Mesothelial cell of epicardium (in vitro differentiated cells): Measurements from ENCODE around the gene HES7. TPM values are rescaled to one million over a fixed set of nuclear protein-coding genes. Genes with fewer than 3 reads are reported as not detected.
A peak's percentile ranks its signal among the peaks of the same experiment; 100 is the strongest.

ENCODE experiments used
- DNase-seq, 2 experiments: peaks; one replicate each; pipeline ENCODE4 v3.0.0; 2021; ENCODE audit warnings: low spot score in 2 of 2; ENCODE audit not compliant: unreplicated experiment in 2 of 2
- H3K27ac Mint-ChIP-seq: 2 replicates; pipeline ENCODE4 v1.8.0; 2021; ENCODE audit warnings: mixed read lengths
- H3K27me3 Mint-ChIP-seq: 2 replicates; pipeline ENCODE4 v1.8.0; 2021; ENCODE audit warnings: low read depth, mixed read lengths
- H3K36me3 Mint-ChIP-seq: 2 replicates; pipeline ENCODE4 v1.8.0; 2021; ENCODE audit warnings: mixed read lengths
- H3K4me1 Mint-ChIP-seq: 2 replicates; pipeline ENCODE4 v1.8.0; 2021; ENCODE audit warnings: mixed read lengths
- H3K4me3 Mint-ChIP-seq: 2 replicates; pipeline ENCODE4 v1.8.0; 2021; ENCODE audit warnings: mild to moderate bottlenecking, moderate library complexity, mixed read lengths
- H3K9me3 Mint-ChIP-seq: 2 replicates; pipeline ENCODE4 v1.8.0; 2021; ENCODE audit warnings: mixed read lengths
- total RNA-seq: library from RNA; stranded (reverse); gene quantifications from 3 replicates; pipeline ENCODE4 v1.2.1, GENCODE V29; 2021
- TF ChIP-seq, protein P1 (sequence below): fragments of 200-600 bp; sonication (generic); IDR thresholded peaks from one replicate; pipeline ENCODE4 v1.5.0; 2021; ENCODE audit warnings: antibody characterized with exemption; ENCODE audit not compliant: unreplicated experiment

HES7 gene
- total RNA-seq, 1 donor from 2014 or later: 0.45 TPM

DNA sequence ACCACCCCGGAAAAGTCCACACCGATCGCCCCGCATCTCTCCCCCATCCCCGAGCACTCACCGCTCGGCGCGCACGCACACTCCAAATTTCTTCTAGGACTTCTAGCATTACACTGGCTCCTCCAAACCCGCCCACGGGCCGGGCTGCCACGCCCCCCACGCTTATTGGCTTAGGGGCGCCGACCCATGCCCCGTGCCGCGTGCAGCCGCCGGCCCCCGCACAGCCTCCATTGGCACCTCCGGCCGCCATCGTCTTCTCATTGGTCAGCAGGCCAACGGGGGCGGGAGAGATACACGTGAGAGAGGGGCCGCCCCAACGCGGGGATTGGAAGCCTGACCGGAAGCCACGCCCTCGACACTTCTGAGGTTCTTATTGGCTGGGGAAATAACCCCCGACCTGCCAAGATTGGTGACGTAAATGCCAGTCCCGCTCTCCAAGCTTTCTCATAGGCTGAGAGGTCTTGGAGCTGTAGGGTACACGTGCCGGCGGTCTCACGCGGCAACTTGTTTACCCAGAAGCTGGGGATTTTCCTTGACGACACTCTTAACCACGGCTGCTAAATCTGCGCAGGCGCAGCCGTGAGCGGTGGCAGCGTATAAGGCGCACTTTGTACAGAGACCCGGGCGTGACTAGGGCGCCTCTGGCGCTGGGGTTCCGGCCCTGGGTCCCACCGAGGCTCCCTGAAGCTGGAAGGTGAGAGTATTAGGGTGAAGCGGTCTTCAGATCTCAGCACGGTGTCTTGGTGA is 32.5 kb upstream of the HES7 start:
- Mint-ChIP-seq H3K36me3 (no peaks in the 10 kb centered on the region), H3K4me3 (no peak overlapping the region), H3K27ac (no peak overlapping the region), H3K4me1 (peaks cover 35% of the 10 kb centered on the region), H3K27me3 (no peaks in the 10 kb centered on the region), H3K9me3 (no peaks in the 10 kb centered on the region)
- peak; percentile 98 to 99 for DNase-seq
- TF ChIP-seq, protein P1, sequence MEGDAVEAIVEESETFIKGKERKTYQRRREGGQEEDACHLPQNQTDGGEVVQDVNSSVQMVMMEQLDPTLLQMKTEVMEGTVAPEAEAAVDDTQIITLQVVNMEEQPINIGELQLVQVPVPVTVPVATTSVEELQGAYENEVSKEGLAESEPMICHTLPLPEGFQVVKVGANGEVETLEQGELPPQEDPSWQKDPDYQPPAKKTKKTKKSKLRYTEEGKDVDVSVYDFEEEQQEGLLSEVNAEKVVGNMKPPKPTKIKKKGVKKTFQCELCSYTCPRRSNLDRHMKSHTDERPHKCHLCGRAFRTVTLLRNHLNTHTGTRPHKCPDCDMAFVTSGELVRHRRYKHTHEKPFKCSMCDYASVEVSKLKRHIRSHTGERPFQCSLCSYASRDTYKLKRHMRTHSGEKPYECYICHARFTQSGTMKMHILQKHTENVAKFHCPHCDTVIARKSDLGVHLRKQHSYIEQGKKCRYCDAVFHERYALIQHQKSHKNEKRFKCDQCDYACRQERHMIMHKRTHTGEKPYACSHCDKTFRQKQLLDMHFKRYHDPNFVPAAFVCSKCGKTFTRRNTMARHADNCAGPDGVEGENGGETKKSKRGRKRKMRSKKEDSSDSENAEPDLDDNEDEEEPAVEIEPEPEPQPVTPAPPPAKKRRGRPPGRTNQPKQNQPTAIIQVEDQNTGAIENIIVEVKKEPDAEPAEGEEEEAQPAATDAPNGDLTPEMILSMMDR: no peak

- TF ChIP-seq, protein P1: no peak
Observed at GRCh38 chr17:8155996-8156245, 32.0 kb upstream of the HES7 start.

GRCh38 chr17:8155231-8155995 is 31.5 kb upstream of the HES7 start:
- TF ChIP-seq, protein P1: no peak
- DNase-seq: no peak
- H3K9me3 Mint-ChIP-seq: no peaks in the 10 kb centered on the region
- H3K4me1 Mint-ChIP-seq: peaks cover 26% of the 10 kb centered on the region
- H3K36me3 Mint-ChIP-seq: no peaks in the 10 kb centered on the region
- no peaks in the 10 kb centered on the region for H3K27me3 Mint-ChIP-seq
- H3K4me3 Mint-ChIP-seq: no peak overlapping the region
- H3K27ac Mint-ChIP-seq: no peak overlapping the region

More at GRCh38 chr17:8155996-8156245, 32.0 kb upstream of the HES7 start:
- Mint-ChIP-seq H3K4me1 (peaks cover 31% of the 10 kb centered on the region), H3K36me3 (no peaks in the 10 kb centered on the region), H3K4me3 (no peak overlapping the region), H3K9me3 (no peaks in the 10 kb centered on the region), H3K27ac (no peak overlapping the region), H3K27me3 (no peaks in the 10 kb centered on the region)
- DNase-seq: no peak

- Mint-ChIP-seq H3K9me3 (no peaks in the 10 kb centered on the region), H3K4me1 (peaks cover 25% of the 10 kb centered on the region), H3K36me3 (no peaks in the 10 kb centered on the region), H3K27ac (no peak overlapping the region), H3K27me3 (no peaks in the 10 kb centered on the region), H3K4me3 (no peak overlapping the region)
- TF ChIP-seq, protein P1: no peak
- no peak for DNase-seq
Observed at GRCh38 chr17:8154608-8155155, 30.8 kb upstream of the HES7 start.

DNA sequence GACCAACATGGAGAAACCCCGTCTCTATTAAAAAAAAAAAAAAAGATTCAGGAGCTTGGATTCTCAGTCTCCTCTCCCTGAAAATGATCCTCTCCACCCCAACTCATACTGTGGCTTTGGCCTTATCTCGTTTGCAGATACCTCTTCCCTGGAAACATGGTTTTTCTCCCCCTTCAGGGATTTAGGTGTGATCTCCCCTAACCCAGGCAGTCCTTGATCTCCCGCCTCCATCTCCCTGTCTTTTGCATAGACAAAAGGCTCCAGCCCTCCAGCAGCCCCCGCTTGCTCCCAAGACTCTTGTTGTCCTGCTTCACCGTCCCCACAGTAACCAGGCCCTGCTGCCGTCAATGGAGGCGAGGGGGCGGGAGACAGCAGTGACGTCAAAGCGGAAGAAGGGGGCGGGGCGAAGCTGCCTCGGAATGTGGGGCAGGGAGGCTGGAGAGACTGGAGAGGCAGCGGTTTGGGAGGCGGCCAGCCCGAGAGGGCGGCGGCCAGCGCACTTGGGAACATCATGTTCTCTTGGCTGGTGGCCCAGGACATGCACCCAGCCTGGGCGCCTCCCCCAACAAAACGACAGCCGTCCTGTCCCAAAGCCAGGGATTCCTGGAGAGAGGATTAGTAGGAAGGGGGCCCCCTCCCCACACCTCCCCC is 30.2 kb upstream of the HES7 start:
- peak; percentile 97 to 99 for DNase-seq
- H3K9me3 Mint-ChIP-seq: no peaks in the 10 kb centered on the region
- peaks cover 3% of the 10 kb centered on the region for H3K36me3 Mint-ChIP-seq
- H3K4me3 Mint-ChIP-seq: no peak overlapping the region
- peaks cover 25% of the 10 kb centered on the region for H3K4me1 Mint-ChIP-seq
- TF ChIP-seq, protein P1: no peak
- H3K27me3 Mint-ChIP-seq: no peaks in the 10 kb centered on the region
- H3K27ac Mint-ChIP-seq: no peak overlapping the region
